ENCODE measurements around the gene ALOX15. TPM values are rescaled to one million over a fixed set of nuclear protein-coding genes. Genes with fewer than 3 reads are reported as not detected.

The ALOX15 gene
- total RNA-seq, 2 experiments from 2014 or later: 1.8 TPM; not detected in 1

GRCh38 chr17:4586043-4586442 is 55.4 kb downstream of the ALOX15 start:
- Histone ChIP-seq H3K36me3 (ENCODE audit: insufficient read depth, low read length) (no peaks in the 10 kb centered on the region), H3K79me2 (ENCODE audit: insufficient read depth, low read depth, low read length) (no peaks in the 10 kb centered on the region), H3K4me1 (ENCODE audit: insufficient read depth, low read length, poor library complexity, severe bottlenecking) (no peaks in the 10 kb centered on the region), H3K4me3 (ENCODE audit: low read depth, low read length, poor library complexity, severe bottlenecking) (no peak overlapping the region), H3K4me2 (ENCODE audit: low read length) (no peak overlapping the region), H4K20me1 (ENCODE audit: insufficient read depth, low read length) (no peaks in the 10 kb centered on the region), H3K9me2 (ENCODE audit: insufficient read depth, low read length) (no peaks in the 10 kb centered on the region), H3K27ac (ENCODE audit: low read depth, low read length, poor library complexity, severe bottlenecking) (no peak overlapping the region), H3K9me3 (ENCODE audit: low read length) (no peaks in the 10 kb centered on the region), H2AFZ (ENCODE audit: low read length) (no peak overlapping the region)
- ChIA-PET CTCF (ENCODE audit: unreplicated experiment) (no interaction called here), POLR2A (no interaction called here)
- intact Hi-C loops (cut with micrococcal nuclease; ENCODE audit: unreplicated experiment): no loop called here
- no peak for DNase-seq (ENCODE audit: low spot score)
- TF ChIP-seq EZH2phosphoT487 (IDR thresholded peaks at IDR 0.05; ENCODE audit: borderline replicate concordance, low read depth, low read length) (no peak), CTCF (conservative IDR thresholded peaks at IDR 0.05; ENCODE audit: low read length) (no peak)
- BruUV-seq (replicated peaks): no TSS peak

DNA sequence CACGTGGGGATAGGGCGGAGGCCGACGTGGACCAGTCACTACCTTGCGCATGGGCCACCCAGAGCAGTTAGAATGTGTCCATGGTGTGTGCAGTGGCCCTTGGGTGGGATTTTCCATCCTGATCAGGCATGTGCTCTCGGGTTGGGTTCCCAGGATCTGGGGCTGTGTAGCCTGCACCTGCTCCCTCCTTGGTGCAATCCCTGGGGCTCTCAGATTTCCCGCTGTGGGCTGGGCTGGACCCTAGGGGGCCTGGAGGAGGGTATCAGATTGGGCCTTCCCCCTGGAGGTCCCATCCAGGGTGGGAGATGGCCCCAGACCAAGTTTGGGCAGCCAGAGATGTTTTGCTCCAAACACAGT is 55.9 kb downstream of the ALOX15 start:
- Histone ChIP-seq H3K4me1 (ENCODE audit: insufficient read depth, low read length, poor library complexity, severe bottlenecking) (no peaks in the 10 kb centered on the region), H3K9me2 (ENCODE audit: insufficient read depth, low read length) (no peaks in the 10 kb centered on the region), H2AFZ (ENCODE audit: low read length) (no peak overlapping the region), H3K4me3 (ENCODE audit: low read depth, low read length, poor library complexity, severe bottlenecking) (no peak overlapping the region), H3K27ac (ENCODE audit: low read depth, low read length, poor library complexity, severe bottlenecking) (no peak overlapping the region), H3K9me3 (ENCODE audit: low read length) (no peaks in the 10 kb centered on the region), H3K79me2 (ENCODE audit: insufficient read depth, low read depth, low read length) (no peaks in the 10 kb centered on the region), H3K4me2 (ENCODE audit: low read length) (no peak overlapping the region), H3K36me3 (ENCODE audit: insufficient read depth, low read length) (no peaks in the 10 kb centered on the region), H4K20me1 (ENCODE audit: insufficient read depth, low read length) (no peaks in the 10 kb centered on the region)
- BruUV-seq (replicated peaks): no TSS peak
- ChIA-PET POLR2A (no interaction called here), CTCF (ENCODE audit: unreplicated experiment) (no interaction called here)
- DNase-seq (ENCODE audit: low spot score): no peak
- TF ChIP-seq EZH2phosphoT487 (IDR thresholded peaks at IDR 0.05; ENCODE audit: borderline replicate concordance, low read depth, low read length) (no peak), CTCF (conservative IDR thresholded peaks at IDR 0.05; ENCODE audit: low read length) (no peak)
- intact Hi-C loops (cut with micrococcal nuclease; ENCODE audit: unreplicated experiment): no loop called here

GRCh38 chr17:4584917-4585637 is 56.4 kb downstream of the ALOX15 start:
- CTCF ChIA-PET (ENCODE audit: unreplicated experiment): no interaction called here
- H3K9me2 ChIP-seq (ENCODE audit: insufficient read depth, low read length): no peaks in the 10 kb centered on the region
- BruUV-seq (replicated peaks): no TSS peak
- POLR2A ChIA-PET: no interaction called here
- no peaks in the 10 kb centered on the region for H3K36me3 ChIP-seq (ENCODE audit: insufficient read depth, low read length)
- intact Hi-C loops (cut with micrococcal nuclease; ENCODE audit: unreplicated experiment): no loop called here
- H3K4me3 ChIP-seq (ENCODE audit: low read depth, low read length, poor library complexity, severe bottlenecking): no peak overlapping the region
- no peaks in the 10 kb centered on the region for H3K4me1 ChIP-seq (ENCODE audit: insufficient read depth, low read length, poor library complexity, severe bottlenecking)
- H3K79me2 ChIP-seq (ENCODE audit: insufficient read depth, low read depth, low read length): no peaks in the 10 kb centered on the region
- H3K4me2 ChIP-seq (ENCODE audit: low read length): no peak overlapping the region
- DNase-seq (ENCODE audit: low spot score): no peak
- H3K27ac ChIP-seq (ENCODE audit: low read depth, low read length, poor library complexity, severe bottlenecking): no peak overlapping the region
- TF ChIP-seq EZH2phosphoT487 (IDR thresholded peaks at IDR 0.05; ENCODE audit: borderline replicate concordance, low read depth, low read length) (no peak), CTCF (conservative IDR thresholded peaks at IDR 0.05; ENCODE audit: low read length) (no peak)
- H4K20me1 ChIP-seq (ENCODE audit: insufficient read depth, low read length): no peaks in the 10 kb centered on the region
- no peak overlapping the region for H2AFZ ChIP-seq (ENCODE audit: low read length)
- no peaks in the 10 kb centered on the region for H3K9me3 ChIP-seq (ENCODE audit: low read length)

Measured in OCI-LY7 (cell line).